Peyer's patch (tissue), 4 donors: ENCODE data around the gene C19orf12.

Experiments used
- CTCF ChIP-seq, 6 experiments: fragments of 450-650 bp in 4 of 6; fragments of 200-600 bp in 2 of 6; sonication (generic) in 1 of 6; IDR thresholded peaks; one replicate each; pipeline ENCODE4 v1.5.1; 2017 to 2019; ENCODE audit warnings: antibody characterized with exemption in 6 of 6, mild to moderate bottlenecking in 3 of 6, moderate library complexity in 1 of 6
- POLR2A ChIP-seq, 2 donors: fragments of 450-650 bp; IDR thresholded peaks; one replicate each; pipeline ENCODE4 v1.5.1; 2017; ENCODE audit warnings: antibody characterized with exemption in 2 of 2, mild to moderate bottlenecking in 2 of 2, moderate library complexity in 2 of 2

DNA sequence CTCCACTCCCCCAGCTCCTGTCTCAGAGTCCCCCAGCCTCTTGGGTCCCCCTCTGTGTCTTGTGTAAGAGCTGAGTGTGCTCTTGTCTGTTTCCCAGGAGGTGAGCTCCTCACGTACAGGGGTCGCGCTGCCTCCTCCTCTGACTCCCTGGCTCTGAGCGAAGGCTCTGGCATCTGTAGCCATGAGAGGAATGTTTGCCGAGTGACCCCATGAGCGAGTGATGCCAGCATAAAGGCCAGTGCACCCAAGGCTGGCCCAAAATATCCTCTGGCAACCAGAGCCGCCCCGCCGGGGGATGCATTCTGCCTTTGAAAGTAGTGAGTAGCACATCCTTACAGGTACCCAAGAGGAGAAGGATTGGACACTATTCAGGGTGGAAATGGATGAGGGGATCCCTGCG lies 26.2 kb upstream of the C19orf12 start:
- TF ChIP-seq CTCF (IDR thresholded peaks at IDR 0.05): no peak
- TF ChIP-seq POLR2A (IDR thresholded peaks at IDR 0.05): no peak
